GM19035 (cell line): ENCODE measurements around the gene CGB7.
"Not testable (repeated sequence)": the region's sequence is repeated elsewhere in the genome, so short reads cannot be mapped to it uniquely, and the experiment has no call there.

Source experiments
- ATAC-seq: cut with Tn5 transposase; IDR thresholded peaks from one replicate; pipeline ENCODE4 v1.9.1; 2021; ENCODE audit not compliant: unreplicated experiment

Gene CGB7

DNA sequence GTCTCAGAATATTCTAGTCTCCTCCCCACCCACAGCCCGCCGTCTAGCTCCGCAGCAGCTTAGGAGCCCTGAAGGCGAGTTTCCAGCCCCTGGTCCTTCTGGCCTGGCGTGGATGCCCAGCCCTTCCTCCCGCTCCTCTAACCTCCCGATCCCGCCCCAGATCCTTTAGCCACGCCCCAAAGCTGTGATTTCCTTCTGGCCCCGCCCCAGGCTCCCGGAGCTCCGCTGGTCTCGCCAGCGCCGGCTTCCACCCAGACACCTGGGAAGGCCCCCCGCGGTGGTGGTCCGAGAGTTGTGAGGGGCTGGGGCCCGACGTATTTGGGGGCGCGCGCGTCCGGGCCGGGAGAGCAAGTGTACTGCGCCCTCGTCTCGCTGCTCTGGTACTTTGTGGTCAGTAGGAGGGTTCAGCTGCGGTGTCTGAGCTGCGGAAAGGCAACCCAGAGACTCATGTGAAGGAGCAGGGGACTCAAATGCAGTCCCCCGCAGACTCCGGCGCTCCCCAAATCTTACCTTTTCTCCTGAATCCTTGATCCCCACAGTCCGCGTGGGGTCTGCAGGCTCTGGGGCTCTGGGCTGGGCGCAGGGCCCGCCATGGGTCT is at the start of gene CGB7:
CGB7 (minus strand) TSS at position 114 of the 599 bp plus-strand sequence. CDS start 2,374 bp downstream, outside the sequence.
- ATAC-seq: no peak

DNA sequence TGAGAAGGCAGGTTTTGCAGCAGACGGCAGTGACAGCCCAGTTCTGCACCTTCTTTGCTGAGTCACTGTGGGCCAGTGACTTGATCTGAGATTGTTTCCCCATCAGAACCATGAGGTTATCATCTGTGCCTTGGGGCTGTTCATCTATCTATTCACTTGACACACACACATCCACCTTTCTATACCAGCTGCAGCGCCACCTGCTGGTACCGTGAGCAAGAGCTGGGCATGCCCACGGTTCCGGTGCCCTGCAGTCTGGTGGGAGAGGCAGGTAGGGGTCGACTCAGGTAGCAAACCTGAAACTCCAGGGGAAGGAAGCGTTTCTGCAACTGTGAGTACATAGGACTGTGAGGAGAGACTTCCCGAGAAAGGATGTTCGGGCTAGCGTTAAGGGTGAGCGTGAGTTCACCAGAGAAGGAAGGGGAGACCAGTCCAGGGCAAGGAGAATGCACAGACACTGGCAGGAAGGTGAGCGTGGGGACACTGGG is 49.1 kb upstream of the CGB7 start:
- ATAC-seq: no peak

DNA sequence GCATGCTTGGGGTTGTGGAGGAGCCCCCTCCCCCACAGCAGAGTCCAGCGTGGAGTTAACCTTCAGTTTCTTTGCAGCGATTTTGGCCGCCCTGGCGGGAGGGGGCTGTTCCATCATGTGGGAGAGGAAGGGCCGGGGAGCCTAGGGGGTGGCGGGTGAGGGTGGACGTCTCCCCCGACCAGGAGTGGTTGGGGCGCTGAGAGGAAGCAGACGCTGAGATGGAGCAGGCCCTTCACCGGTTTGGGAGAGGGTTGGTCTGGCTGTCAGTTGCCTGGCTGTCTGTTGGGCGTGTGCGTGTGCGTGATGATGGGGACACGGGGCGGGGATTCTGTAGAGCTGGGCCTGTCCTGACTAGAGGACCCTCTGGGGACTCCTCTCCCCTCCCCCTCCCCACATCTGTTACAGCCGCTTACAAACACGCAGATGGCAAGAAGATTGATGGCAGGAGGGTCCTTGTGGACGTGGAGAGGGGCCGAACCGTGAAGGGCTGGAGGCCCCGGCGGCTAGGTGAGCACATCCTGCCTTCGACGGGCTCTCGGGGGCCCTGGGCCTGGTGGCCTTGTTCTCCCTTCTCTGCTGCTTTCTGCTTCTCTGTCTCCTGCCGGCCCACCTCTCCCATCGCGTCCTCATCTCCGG is 46.8 kb upstream of the CGB7 start:
- ATAC-seq: no peak

GRCh38 chr19:49103331-49104085 is 46.0 kb upstream of the CGB7 start:
- ATAC-seq: no peak

GRCh38 chr19:49102303-49102702 is 44.8 kb upstream of the CGB7 start:
- ATAC-seq: no peak

- ATAC-seq: no peak
These were observed 43.6 kb upstream of the CGB7 start for GRCh38 chr19:49101160-49101559.

DNA sequence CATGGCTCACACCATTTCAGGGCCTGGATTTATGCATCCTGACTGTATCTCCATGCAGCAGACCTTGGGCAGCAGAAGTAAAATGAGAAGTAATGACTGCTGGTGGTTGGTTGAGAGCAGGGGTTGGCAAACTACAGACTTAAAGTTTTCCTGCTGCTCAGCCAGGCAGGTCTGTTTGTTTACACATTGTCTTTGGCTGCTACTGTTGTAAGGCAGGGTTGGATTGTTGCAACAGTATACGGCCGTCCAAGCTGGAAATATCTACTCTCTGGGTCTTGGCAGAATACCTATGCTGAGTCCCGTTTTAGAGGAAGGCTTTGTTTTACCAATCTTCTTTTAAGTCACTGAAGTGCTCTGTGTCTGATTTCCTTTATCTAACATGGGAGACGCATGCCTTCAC is 41.2 kb upstream of the CGB7 start:
- no peak for ATAC-seq

DNA sequence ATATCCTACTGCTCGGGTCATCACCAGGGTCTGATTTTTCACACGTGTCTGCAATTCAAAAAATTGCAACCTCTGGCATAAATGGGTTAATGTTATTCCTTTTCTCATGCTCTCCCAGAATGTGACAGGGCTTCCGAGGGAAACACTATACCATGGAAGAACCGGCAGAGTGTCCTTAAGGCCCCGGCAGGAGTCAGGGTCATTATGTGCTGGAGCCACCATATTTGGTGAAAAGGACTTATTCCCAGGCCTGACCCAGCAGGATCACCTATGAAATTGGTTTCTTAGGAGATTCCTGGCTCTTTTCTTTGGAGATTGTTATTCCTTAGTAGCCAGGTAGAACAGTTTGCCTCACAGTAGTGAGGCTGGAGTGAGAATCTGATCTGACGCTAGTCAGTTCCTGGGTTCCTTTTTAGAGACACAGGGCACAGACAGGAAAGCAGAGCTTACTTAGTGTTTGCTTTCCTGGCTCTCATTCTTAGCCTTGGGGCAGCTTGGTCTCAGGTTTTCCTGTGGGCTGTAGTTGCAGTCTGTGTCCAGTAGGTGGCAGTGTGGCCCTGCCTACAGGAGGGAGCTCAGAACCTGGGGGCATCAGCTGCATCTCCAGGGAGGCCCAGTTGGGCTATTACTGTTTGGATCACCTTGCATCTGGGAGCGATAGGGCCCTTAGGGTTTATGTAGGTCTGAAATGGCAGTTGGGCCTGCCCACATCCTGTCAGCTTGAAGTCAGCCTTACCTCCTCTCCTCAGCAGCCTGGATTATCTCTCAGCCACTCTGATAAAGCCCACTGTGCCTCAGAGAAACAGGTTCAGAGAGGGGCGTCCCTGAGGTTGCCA is 40.1 kb upstream of the CGB7 start:
- ATAC-seq: no peak

GRCh38 chr19:49094505-49095482 is 37.2 kb upstream of the CGB7 start:
- no peak for ATAC-seq

- no peak for ATAC-seq
These were observed 35.1 kb upstream of the CGB7 start for GRCh38 chr19:49092686-49093085.

DNA sequence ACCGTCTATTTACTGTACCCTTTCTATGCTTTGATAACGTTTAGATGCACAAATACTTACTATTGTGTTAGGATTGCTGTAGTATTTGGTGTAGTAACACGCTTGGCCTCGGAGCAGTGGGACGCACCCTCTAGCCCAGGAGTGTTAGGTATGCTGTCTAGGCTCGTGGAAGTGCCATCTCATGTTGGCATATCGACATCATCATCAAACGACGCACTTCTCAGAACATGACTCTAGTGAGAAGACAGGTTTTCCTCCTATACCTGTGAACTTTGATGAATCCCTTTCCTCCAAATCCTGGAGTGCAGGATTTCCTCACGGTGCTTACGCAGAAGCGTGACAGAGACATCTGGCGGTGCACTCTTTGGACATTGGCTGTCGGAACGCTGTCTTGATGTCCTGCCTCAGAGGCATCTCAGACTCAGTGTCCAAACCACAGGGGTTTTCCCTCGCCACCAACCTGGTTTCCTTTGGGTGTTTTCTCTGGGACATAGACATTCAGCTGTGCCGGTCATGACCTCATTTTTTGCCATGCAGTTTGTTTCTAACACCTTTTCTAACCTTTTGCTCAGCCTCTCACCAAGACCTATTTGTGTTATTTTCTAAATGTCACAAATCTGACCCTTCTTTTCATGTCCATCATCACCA is 34.0 kb upstream of the CGB7 start:
- no peak for ATAC-seq

GRCh38 chr19:49086296-49086695 is 28.7 kb upstream of the CGB7 start:
- ATAC-seq: no peak

GRCh38 chr19:49085868-49086232 is 28.3 kb upstream of the CGB7 start:
- ATAC-seq: no peak

GRCh38 chr19:49085020-49085867 is 27.7 kb upstream of the CGB7 start, which contains the start of gene SNRNP70:
Gene SNRNP70, plus strand, starts transcription at chr19:49085451. Its CDS starts 964 bp downstream, at chr19:49086415.
- ATAC-seq: peak; percentile 94

DNA sequence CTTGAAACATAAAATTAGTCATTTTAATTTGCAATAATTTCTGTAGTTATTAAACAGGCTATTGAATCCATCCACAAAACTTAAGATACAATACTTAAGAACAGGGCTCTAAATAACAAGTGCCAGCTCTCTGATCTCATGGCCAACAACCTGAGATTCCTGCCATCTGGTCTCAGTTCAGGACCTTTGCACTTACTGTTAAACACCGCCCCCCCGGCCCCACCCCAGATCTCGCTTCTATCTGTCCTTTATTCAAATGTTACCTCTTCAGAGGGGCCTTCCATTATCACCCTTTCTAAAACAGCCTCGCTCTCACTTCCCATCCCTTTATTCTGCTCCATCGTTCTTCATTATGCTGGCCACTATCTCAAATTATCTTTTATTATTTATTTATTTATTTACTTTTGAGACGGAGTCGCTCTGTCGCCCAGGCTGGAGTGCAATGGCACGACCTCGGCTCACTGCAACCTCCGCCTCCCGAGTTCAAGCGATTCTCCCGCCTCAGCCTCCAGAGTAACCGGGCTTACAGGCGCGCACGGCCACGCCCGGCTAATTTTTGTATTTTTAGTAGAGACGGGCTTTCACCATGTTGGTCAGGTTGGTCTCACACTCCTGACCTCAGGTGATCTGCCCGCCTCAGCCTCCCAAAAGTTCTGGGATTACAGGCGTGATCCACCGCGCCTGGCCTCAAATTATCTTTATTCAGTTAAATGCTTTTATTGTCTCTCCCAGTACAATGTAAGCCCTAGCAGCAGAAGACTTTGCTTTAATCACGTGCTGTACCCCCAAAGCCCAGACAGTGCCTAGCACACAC is 26.9 kb upstream of the CGB7 start:
- no peak for ATAC-seq

GRCh38 chr19:49081273-49081672 is 23.7 kb upstream of the CGB7 start:
- ATAC-seq: no peak

DNA sequence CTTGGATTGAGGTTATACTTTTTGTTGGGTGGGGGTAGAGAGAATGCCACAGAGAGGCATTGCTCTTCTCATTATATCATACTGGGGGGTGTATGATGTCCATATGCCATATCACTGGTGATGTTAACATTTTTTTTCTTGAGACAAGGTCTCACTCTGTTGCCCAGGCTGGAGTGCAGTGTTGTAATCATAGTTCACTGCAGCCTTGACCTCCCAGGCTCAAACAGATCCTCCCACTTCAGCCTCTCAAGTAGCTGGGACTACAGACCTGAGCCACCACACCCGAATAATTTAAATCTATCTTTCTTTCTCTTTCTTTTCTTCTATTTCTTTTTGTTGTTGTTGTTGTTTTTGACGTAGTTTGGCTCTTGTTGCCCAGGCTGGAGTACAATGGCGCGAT is 22.8 kb upstream of the CGB7 start:
- no peak for ATAC-seq

DNA sequence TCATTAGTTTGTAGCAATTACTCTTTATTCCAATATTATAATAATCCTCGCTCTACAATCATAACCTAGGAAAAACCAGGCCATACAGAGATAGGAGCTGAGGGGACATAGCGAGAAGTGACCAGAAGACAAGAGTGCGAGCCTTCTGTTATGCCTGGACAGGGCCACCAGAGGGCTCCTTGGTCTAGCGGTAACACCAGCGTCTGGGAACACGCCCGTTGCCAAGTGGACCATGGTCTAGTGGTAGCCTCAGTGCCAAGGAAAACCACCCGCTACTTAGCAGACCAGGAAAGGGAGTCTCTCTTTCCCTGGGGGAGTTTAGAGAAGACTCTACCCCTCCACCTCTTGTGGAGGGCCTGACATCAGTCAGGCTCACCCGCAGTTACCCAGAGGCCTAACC is 17.3 kb upstream of the CGB7 start:
- not testable (repeated sequence) for ATAC-seq
